Adrenal gland (tissue), 5 donors: ENCODE data around the gene TMEM254.

ENCODE experiments used
- CTCF ChIP-seq, 6 experiments: fragments of 450-650 bp in 4 of 6; fragments of 200-600 bp in 2 of 6; sonication (generic) in 1 of 6; IDR thresholded peaks; 1 replicate in 5 of 6; 2 replicates in 1 of 6; pipeline versions ENCODE4 v1.5.1 to v1.8.0; 2016 to 2021; ENCODE audit warnings: antibody characterized with exemption in 6 of 6, mild to moderate bottlenecking in 2 of 6, moderate library complexity in 1 of 6
- POLR2A ChIP-seq, 2 donors: fragments of 450-650 bp; IDR thresholded peaks; one replicate each; pipeline ENCODE4 v1.6.1; 2017; ENCODE audit warnings: antibody characterized with exemption in 2 of 2, mild to moderate bottlenecking in 2 of 2, moderate library complexity in 1 of 2
- donor health status: DM: no; HTN: no; CAD: no.

GRCh38 chr10:80081801-80082750 lies 3.6 kb downstream of the TMEM254 start:
- TF ChIP-seq CTCF (IDR thresholded peaks at IDR 0.05) (no peak), POLR2A (IDR thresholded peaks at IDR 0.05) (no peak)
